ENCODE measurements around the gene FAM47E. TPM values are rescaled to one million over a fixed set of nuclear protein-coding genes. Genes with fewer than 3 reads are reported as not detected.
A peak's percentile ranks its signal among the peaks of the same experiment; 100 is the strongest.

FAM47E gene
- total and polyA plus RNA-seq, 2 of the 13 experiments (the other 11 are each of a cell fraction or from before 2014, with no cell fraction given), result 0.33 to 0.66 TPM

GRCh38 chr4:76208005-76208765 lies 43.3 kb upstream of the FAM47E start (continued):
- TF ChIP-seq MLX (CRISPR knock-in tag; IDR thresholded peaks at IDR 0.05) (0 out of 2 replicates have a peak, but pooled peaks have one; percentile 22), AHR (CRISPR knock-in tag; IDR thresholded peaks at IDR 0.05) (no peak), MTF1 (CRISPR knock-in tag; IDR thresholded peaks at IDR 0.05) (no peak), ZNF629 (CRISPR knock-in tag; conservative IDR thresholded peaks at IDR 0.05) (no peak; the same call in 1 of the 2 replicates), ZBTB2 (CRISPR knock-in tag; IDR thresholded peaks at IDR 0.05; ENCODE audit: low read depth) (no peak), SMAD3 (CRISPR knock-in tag; IDR thresholded peaks at IDR 0.05) (no peak; the same call in 1 of the 2 replicates), GATAD2A (CRISPR knock-in tag; IDR thresholded peaks at IDR 0.05) (peak; percentile 80), POLR2A (IDR thresholded peaks at IDR 0.05; ENCODE audit: insufficient read depth in 1 of 2, low read depth in 2 of 2, low read length in 2 of 2) (peak in 1 of 2 experiments; percentile 41; a peak in 1 of 4 replicates), ZFP36L2 (CRISPR knock-in tag; IDR thresholded peaks at IDR 0.05) (no peak), NFATC3 (CRISPR knock-in tag; IDR thresholded peaks at IDR 0.05) (no peak), ZFY (CRISPR knock-in tag; IDR thresholded peaks at IDR 0.05) (0 out of 2 replicates have a peak, but pooled peaks have one; percentile 33), BHLHE40 (IDR thresholded peaks at IDR 0.05; ENCODE audit: low read length) (no peak), RORA (CRISPR knock-in tag; IDR thresholded peaks at IDR 0.05) (no peak), SAP130 (CRISPR knock-in tag; IDR thresholded peaks at IDR 0.05; ENCODE audit: low read depth) (peak; percentile 96), ZFP41 (CRISPR knock-in tag; IDR thresholded peaks at IDR 0.05; ENCODE audit: borderline replicate concordance) (no peak), HNRNPLL (IDR thresholded peaks at IDR 0.05; ENCODE audit: low read depth, low read length, poor library complexity, severe bottlenecking) (no peak), ZNF552 (CRISPR knock-in tag; IDR thresholded peaks at IDR 0.05; ENCODE audit: borderline replicate concordance) (no peak), ZFP1 (CRISPR knock-in tag; IDR thresholded peaks at IDR 0.05) (no peak), ZNF276 (CRISPR knock-in tag; IDR thresholded peaks at IDR 0.05; ENCODE audit: low read depth) (0 out of 2 replicates have a peak, but pooled peaks have one; percentile 28), ZNF7 (CRISPR knock-in tag; IDR thresholded peaks at IDR 0.05) (no peak), ERF (CRISPR knock-in tag; IDR thresholded peaks at IDR 0.05) (peak; percentile 55; the same call in 1 of the 2 replicates), ZC3H4 (CRISPR knock-in tag; IDR thresholded peaks at IDR 0.05; ENCODE audit: borderline replicate concordance) (no peak), JUND (CRISPR knock-in tag; IDR thresholded peaks at IDR 0.05) (no peak), CCAR2 (optimal IDR thresholded peaks at IDR 0.05; ENCODE audit: low read depth, low read length) (no peak), MXD4 (CRISPR knock-in tag; IDR thresholded peaks at IDR 0.05) (peak; percentile 43; the same call in 1 of the 2 replicates)
- TF ChIP-seq, protein P1, sequence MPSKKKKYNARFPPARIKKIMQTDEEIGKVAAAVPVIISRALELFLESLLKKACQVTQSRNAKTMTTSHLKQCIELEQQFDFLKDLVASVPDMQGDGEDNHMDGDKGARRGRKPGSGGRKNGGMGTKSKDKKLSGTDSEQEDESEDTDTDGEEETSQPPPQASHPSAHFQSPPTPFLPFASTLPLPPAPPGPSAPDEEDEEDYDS (CRISPR knock-in tag; IDR thresholded peaks at IDR 0.05), result no peak
- TF ChIP-seq, protein P2, sequence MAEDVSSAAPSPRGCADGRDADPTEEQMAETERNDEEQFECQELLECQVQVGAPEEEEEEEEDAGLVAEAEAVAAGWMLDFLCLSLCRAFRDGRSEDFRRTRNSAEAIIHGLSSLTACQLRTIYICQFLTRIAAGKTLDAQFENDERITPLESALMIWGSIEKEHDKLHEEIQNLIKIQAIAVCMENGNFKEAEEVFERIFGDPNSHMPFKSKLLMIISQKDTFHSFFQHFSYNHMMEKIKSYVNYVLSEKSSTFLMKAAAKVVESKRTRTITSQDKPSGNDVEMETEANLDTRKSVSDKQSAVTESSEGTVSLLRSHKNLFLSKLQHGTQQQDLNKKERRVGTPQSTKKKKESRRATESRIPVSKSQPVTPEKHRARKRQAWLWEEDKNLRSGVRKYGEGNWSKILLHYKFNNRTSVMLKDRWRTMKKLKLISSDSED (CRISPR knock-in tag; IDR thresholded peaks at IDR 0.05), result no peak
